Measurements from ENCODE around the gene PPARG. TPM values are rescaled to one million over a fixed set of nuclear protein-coding genes. Genes with fewer than 3 reads are reported as not detected.

Gene PPARG
- total and polyA plus RNA-seq, 2 experiments from 2014 or later, result 0.15 to 0.42 TPM

- peak; percentile 57 for ATAC-seq
These were observed 182.4 kb downstream of the PPARG start for GRCh38 chr3:12471241-12471640.

More at GRCh38 chr3:12471241-12471640, 182.4 kb downstream of the PPARG start:
- Histone ChIP-seq H4K20me1 (replicated peaks; ENCODE audit: insufficient read depth) (no peaks in the 10 kb centered on the region), H2AFZ (peak overlapping the region; percentile 56; the same call in 1 of the 2 replicates), H3K9me2 (ENCODE audit: insufficient read depth) (no peaks in the 10 kb centered on the region), H3K27ac (ENCODE audit: low read depth) (no peak overlapping the region), H3K4me2 (no peak overlapping the region), H3F3A (replicated peaks; ENCODE audit: low read depth) (no peaks in the 10 kb centered on the region), H3K27me3 (ENCODE audit: insufficient read depth) (no peaks in the 10 kb centered on the region), H3K79me2 (replicated peaks; ENCODE audit: insufficient read depth) (no peaks in the 10 kb centered on the region), H3K4me3 (no peak overlapping the region), H3K36me3 (ENCODE audit: insufficient read depth) (no peaks in the 10 kb centered on the region), H3K4me1 (ENCODE audit: insufficient read depth) (no peaks in the 10 kb centered on the region; the same call in 1 of the 2 replicates)
- peak; percentile 19 to 31; a peak in 2 of 4 replicates for TF ChIP-seq CTCF (conservative IDR thresholded peaks at IDR 0.05; ENCODE audit: low read depth in 2 of 2)
- TF ChIP-seq EZH2phosphoT487 (IDR thresholded peaks at IDR 0.05; ENCODE audit: unreplicated experiment), result no peak
- TF ChIP-seq ZNF331 (CRISPR knock-in tag; IDR thresholded peaks at IDR 0.05; ENCODE audit: low read depth), result no peak
- no peak for TF ChIP-seq ZNF462 (CRISPR knock-in tag; IDR thresholded peaks at IDR 0.05)
- TF ChIP-seq ETS1 (IDR thresholded peaks at IDR 0.05), result no peak
- no peak for TF ChIP-seq REST (IDR thresholded peaks at IDR 0.05; ENCODE audit: unreplicated experiment)
- no peak for TF ChIP-seq CREB1 (CRISPR knock-in tag; IDR thresholded peaks at IDR 0.05; ENCODE audit: low read depth)
- no peak for TF ChIP-seq EZH2 (IDR thresholded peaks at IDR 0.05; ENCODE audit: low read depth, unreplicated experiment)
- Mint-ChIP-seq H3K27ac (no peak overlapping the region), H3K36me3 (ENCODE audit: low read depth) (no peaks in the 10 kb centered on the region), H3K4me3 (no peak overlapping the region), H3K9me3 (no peaks in the 10 kb centered on the region), H3K27me3 (ENCODE audit: insufficient read depth, low read depth, poor library complexity) (no peaks in the 10 kb centered on the region), H3K4me1 (peaks cover 12% of the 10 kb centered on the region)
- peak; percentile 55 for DNase-seq (ENCODE audit: low spot score)
